Transverse colon (tissue), 3 donors: Measurements from ENCODE around the gene NOX3.

ENCODE experiments used
- EP300 ChIP-seq: sonication (generic); formaldehyde crosslinking; IDR thresholded peaks from one replicate; pipeline ENCODE4 v1.6.1; 2017; ENCODE audit warnings: antibody characterized with exemption, low read depth
- POLR2A ChIP-seq: fragments of 450-650 bp; IDR thresholded peaks from one replicate; pipeline ENCODE4 v1.6.1; 2016; ENCODE audit warnings: antibody characterized with exemption, mild to moderate bottlenecking, moderate library complexity
- TF ChIP-seq, protein P1 (sequence below), 5 experiments: fragments of 200-600 bp in 3 of 5; fragments of 450-650 bp in 2 of 5; sonication (generic) in 3 of 5; IDR thresholded peaks; 1 replicate in 2 of 5; 2 replicates in 3 of 5; pipeline ENCODE4 v1.5.1; 2016 to 2017; ENCODE audit warnings: antibody characterized with exemption in 5 of 5, inconsistent platforms in 3 of 5, mild to moderate bottlenecking in 2 of 5, moderate library complexity in 1 of 5

DNA sequence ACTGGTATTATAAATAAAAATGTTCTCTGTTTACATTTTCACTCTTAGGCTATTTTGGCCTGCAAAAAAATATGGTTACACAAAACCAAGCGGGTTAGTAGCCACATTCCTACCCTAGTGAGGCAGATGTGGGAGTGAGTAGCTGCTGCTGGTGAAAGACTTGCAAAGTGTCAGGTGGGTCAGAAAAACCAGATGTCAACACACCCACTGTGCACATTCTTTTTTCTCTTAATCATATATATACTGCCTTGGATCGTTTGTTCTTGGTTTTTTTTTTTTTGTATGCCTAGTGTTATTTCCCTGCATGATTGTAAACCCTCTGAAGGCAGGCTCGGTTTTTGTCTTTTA lies 73.3 kb downstream of the NOX3 start:
- TF ChIP-seq, protein P1, sequence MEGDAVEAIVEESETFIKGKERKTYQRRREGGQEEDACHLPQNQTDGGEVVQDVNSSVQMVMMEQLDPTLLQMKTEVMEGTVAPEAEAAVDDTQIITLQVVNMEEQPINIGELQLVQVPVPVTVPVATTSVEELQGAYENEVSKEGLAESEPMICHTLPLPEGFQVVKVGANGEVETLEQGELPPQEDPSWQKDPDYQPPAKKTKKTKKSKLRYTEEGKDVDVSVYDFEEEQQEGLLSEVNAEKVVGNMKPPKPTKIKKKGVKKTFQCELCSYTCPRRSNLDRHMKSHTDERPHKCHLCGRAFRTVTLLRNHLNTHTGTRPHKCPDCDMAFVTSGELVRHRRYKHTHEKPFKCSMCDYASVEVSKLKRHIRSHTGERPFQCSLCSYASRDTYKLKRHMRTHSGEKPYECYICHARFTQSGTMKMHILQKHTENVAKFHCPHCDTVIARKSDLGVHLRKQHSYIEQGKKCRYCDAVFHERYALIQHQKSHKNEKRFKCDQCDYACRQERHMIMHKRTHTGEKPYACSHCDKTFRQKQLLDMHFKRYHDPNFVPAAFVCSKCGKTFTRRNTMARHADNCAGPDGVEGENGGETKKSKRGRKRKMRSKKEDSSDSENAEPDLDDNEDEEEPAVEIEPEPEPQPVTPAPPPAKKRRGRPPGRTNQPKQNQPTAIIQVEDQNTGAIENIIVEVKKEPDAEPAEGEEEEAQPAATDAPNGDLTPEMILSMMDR (IDR thresholded peaks at IDR 0.05): no peak
- no peak for TF ChIP-seq POLR2A
- no peak for TF ChIP-seq EP300
